HL-60/S4 (cell line): ENCODE measurements around the gene CHAF1B.

Experiments
- in situ Hi-C: fragments of 300-500 bp; cut with MboI; formaldehyde crosslinking; loops from 2 replicates; pipeline ENCODE4 v1.14.3; 2022; ENCODE audit warnings: low sequenced_read_pairs

The CHAF1B gene

GRCh38 chr21:36423771-36424433, 38.7 kb downstream of the CHAF1B start:
- in situ Hi-C loops: no loop called here

- in situ Hi-C loops: no loop called here
These were observed 39.4 kb downstream of the CHAF1B start for GRCh38 chr21:36424592-36424991.

- in situ Hi-C loops: loop anchor here (5.0 kb wide), 1 partner anchor 52 kb away; no protein-coding TSS in a partner anchor
These were observed 40.1 kb downstream of the CHAF1B start for GRCh38 chr21:36425286-36425685.

GRCh38 chr21:36427502-36427901, 42.3 kb downstream of the CHAF1B start:
- in situ Hi-C loops: loop anchor here (5.0 kb wide), 1 partner anchor 50 kb away; no protein-coding TSS in a partner anchor

- in situ Hi-C loops: loop anchor here (5.0 kb wide), 1 partner anchor 48 kb away; no protein-coding TSS in a partner anchor
These were observed 43.7 kb downstream of the CHAF1B start for GRCh38 chr21:36428761-36429432.

- in situ Hi-C loops: loop anchor here (5.0 kb wide), 1 partner anchor 47 kb away; no protein-coding TSS in a partner anchor
These were observed 44.9 kb downstream of the CHAF1B start for GRCh38 chr21:36429947-36430546.

- in situ Hi-C loops: no loop called here
These were observed 45.6 kb downstream of the CHAF1B start for GRCh38 chr21:36430841-36431240.

- in situ Hi-C loops: no loop called here
These were observed 46.1 kb downstream of the CHAF1B start for GRCh38 chr21:36431252-36431651.

GRCh38 chr21:36433059-36433709, 48.0 kb downstream of the CHAF1B start:
- in situ Hi-C loops: no loop called here

- in situ Hi-C loops: no loop called here
These were observed 49.0 kb downstream of the CHAF1B start for GRCh38 chr21:36434144-36434543.

- in situ Hi-C loops: no loop called here
These were observed 51.9 kb downstream of the CHAF1B start for GRCh38 chr21:36436829-36437744.

GRCh38 chr21:36437745-36438128, 52.5 kb downstream of the CHAF1B start:
- in situ Hi-C loops: no loop called here

GRCh38 chr21:36441715-36442114, 56.5 kb downstream of the CHAF1B start:
- in situ Hi-C loops: no loop called here

- in situ Hi-C loops: no loop called here
These were observed 61.1 kb downstream of the CHAF1B start for GRCh38 chr21:36446301-36446700.

- in situ Hi-C loops: no loop called here
These were observed 65.3 kb downstream of the CHAF1B start for GRCh38 chr21:36450511-36450910.

- in situ Hi-C loops: no loop called here
These were observed 66.3 kb downstream of the CHAF1B start for GRCh38 chr21:36451506-36451905.

- in situ Hi-C loops: no loop called here
These were observed 67.2 kb downstream of the CHAF1B start for GRCh38 chr21:36452281-36452825.

- in situ Hi-C loops: no loop called here
These were observed 68.9 kb downstream of the CHAF1B start for GRCh38 chr21:36454093-36454531.

- in situ Hi-C loops: no loop called here
These were observed 69.5 kb downstream of the CHAF1B start for GRCh38 chr21:36454706-36455105.
